Measurements from ENCODE around the gene TNPO2. TPM values are rescaled to one million over a fixed set of nuclear protein-coding genes. Genes with fewer than 3 reads are reported as not detected.

The TNPO2 gene
- total RNA-seq, 2 donors from 2014 or later, result 106 to 113 TPM

GRCh38 chr19:12676928-12677327, 46.8 kb downstream of the TNPO2 start:
- TF ChIP-seq, protein P1, sequence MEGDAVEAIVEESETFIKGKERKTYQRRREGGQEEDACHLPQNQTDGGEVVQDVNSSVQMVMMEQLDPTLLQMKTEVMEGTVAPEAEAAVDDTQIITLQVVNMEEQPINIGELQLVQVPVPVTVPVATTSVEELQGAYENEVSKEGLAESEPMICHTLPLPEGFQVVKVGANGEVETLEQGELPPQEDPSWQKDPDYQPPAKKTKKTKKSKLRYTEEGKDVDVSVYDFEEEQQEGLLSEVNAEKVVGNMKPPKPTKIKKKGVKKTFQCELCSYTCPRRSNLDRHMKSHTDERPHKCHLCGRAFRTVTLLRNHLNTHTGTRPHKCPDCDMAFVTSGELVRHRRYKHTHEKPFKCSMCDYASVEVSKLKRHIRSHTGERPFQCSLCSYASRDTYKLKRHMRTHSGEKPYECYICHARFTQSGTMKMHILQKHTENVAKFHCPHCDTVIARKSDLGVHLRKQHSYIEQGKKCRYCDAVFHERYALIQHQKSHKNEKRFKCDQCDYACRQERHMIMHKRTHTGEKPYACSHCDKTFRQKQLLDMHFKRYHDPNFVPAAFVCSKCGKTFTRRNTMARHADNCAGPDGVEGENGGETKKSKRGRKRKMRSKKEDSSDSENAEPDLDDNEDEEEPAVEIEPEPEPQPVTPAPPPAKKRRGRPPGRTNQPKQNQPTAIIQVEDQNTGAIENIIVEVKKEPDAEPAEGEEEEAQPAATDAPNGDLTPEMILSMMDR (conservative IDR thresholded peaks at IDR 0.05), result no peak
- Histone ChIP-seq H3K9ac (ENCODE audit: extremely low read depth, low read length, poor library complexity, severe bottlenecking) (no peak overlapping the region), H3K27me3 (ENCODE audit: control insufficient read depth, insufficient read depth, low read length, poor library complexity, severe bottlenecking) (no peaks in the 10 kb centered on the region), H3K4me3 (ENCODE audit: low read length) (no peak overlapping the region), H3K9me3 (ENCODE audit: control insufficient read depth, low read length) (no peaks in the 10 kb centered on the region), H3K36me3 (ENCODE audit: control insufficient read depth, insufficient read depth, low read length) (peaks cover 73% of the 10 kb centered on the region), H3K27ac (ENCODE audit: low read depth, low read length) (no peak overlapping the region), H3K4me1 (ENCODE audit: control insufficient read depth, insufficient read depth, low read length) (no peaks in the 10 kb centered on the region)
- H3K4me1 Mint-ChIP-seq, result peaks cover 4% of the 10 kb centered on the region
- 96 to 100% methylated on average over 1 to 12 of the region's 12 CpGs for WGBS, 2 experiments (ENCODE audit: insufficient coverage in 1 of 2, insufficient read length in 1 of 2)
- no peak overlapping the region for H3K27ac Mint-ChIP-seq
- H3K27me3 Mint-ChIP-seq (ENCODE audit: insufficient read depth), result no peaks in the 10 kb centered on the region
- H3K4me3 Mint-ChIP-seq, result no peak overlapping the region
- no peaks in the 10 kb centered on the region for H3K9me3 Mint-ChIP-seq
- no peak for DNase-seq
- peaks cover 72% of the 10 kb centered on the region for H3K36me3 Mint-ChIP-seq (ENCODE audit: low read depth)

GRCh38 chr19:12676384-12676792, 47.3 kb downstream of the TNPO2 start:
- Mint-ChIP-seq H3K36me3 (ENCODE audit: low read depth) (peaks cover 74% of the 10 kb centered on the region), H3K9me3 (no peaks in the 10 kb centered on the region), H3K27ac (peak overlapping the region; percentile 67), H3K4me3 (no peak overlapping the region), H3K27me3 (ENCODE audit: insufficient read depth) (no peaks in the 10 kb centered on the region), H3K4me1 (peaks cover 4% of the 10 kb centered on the region)
- TF ChIP-seq, protein P1 (conservative IDR thresholded peaks at IDR 0.05), result peak; percentile 92
- H3K27ac ChIP-seq (ENCODE audit: low read depth, low read length), result no peak overlapping the region
- WGBS, 2 experiments (ENCODE audit: insufficient coverage in 1 of 2, insufficient read length in 1 of 2), result 0 to 34% methylated on average over 1 to 4 of the region's 4 CpGs
- no peak overlapping the region for H3K4me3 ChIP-seq (ENCODE audit: low read length)
- H3K27me3 ChIP-seq (ENCODE audit: control insufficient read depth, insufficient read depth, low read length, poor library complexity, severe bottlenecking), result no peaks in the 10 kb centered on the region
- no peak overlapping the region for H3K9ac ChIP-seq (ENCODE audit: extremely low read depth, low read length, poor library complexity, severe bottlenecking)
- H3K36me3 ChIP-seq (ENCODE audit: control insufficient read depth, insufficient read depth, low read length), result peaks cover 77% of the 10 kb centered on the region
- H3K9me3 ChIP-seq (ENCODE audit: control insufficient read depth, low read length), result no peaks in the 10 kb centered on the region
- peak; percentile 99 for DNase-seq
- no peaks in the 10 kb centered on the region for H3K4me1 ChIP-seq (ENCODE audit: control insufficient read depth, insufficient read depth, low read length)

DNA sequence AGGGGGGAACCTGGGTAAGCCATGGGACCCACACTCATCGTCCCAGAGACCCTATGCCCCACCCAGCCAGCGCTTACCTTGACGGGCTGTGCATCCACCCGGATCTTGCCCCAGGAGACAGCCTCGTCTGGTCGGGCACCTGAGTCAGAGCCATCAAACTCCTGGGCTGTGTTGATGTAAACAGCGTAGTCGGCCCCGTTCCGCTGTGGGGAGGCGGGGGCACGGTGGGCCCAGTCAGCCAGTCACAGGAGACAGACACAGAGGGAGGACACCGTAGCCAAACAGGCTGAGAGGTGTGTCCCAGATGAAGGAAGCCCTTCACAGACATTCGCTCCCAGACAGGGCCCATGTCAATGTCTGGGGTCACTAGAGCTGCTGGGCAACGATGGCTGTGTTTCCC, 47.8 kb downstream of the TNPO2 start:
- no peak overlapping the region for H3K27ac ChIP-seq (ENCODE audit: low read depth, low read length)
- 92 to 95% methylated on average over 13 to 15 of the region's 15 CpGs for WGBS, 2 experiments (ENCODE audit: insufficient coverage in 1 of 2, insufficient read length in 1 of 2)
- Mint-ChIP-seq H3K4me1 (peaks cover 1% of the 10 kb centered on the region), H3K27ac (peak overlapping the region; percentile 67), H3K27me3 (ENCODE audit: insufficient read depth) (no peaks in the 10 kb centered on the region), H3K36me3 (ENCODE audit: low read depth) (peaks cover 72% of the 10 kb centered on the region), H3K4me3 (no peak overlapping the region), H3K9me3 (no peaks in the 10 kb centered on the region)
- no peaks in the 10 kb centered on the region for H3K27me3 ChIP-seq (ENCODE audit: control insufficient read depth, insufficient read depth, low read length, poor library complexity, severe bottlenecking)
- TF ChIP-seq, protein P1 (conservative IDR thresholded peaks at IDR 0.05), result no peak
- H3K9ac ChIP-seq (ENCODE audit: extremely low read depth, low read length, poor library complexity, severe bottlenecking), result no peak overlapping the region
- H3K4me1 ChIP-seq (ENCODE audit: control insufficient read depth, insufficient read depth, low read length), result no peaks in the 10 kb centered on the region
- no peaks in the 10 kb centered on the region for H3K9me3 ChIP-seq (ENCODE audit: control insufficient read depth, low read length)
- H3K4me3 ChIP-seq (ENCODE audit: low read length), result no peak overlapping the region
- H3K36me3 ChIP-seq (ENCODE audit: control insufficient read depth, insufficient read depth, low read length), result peaks cover 77% of the 10 kb centered on the region
- no peak for DNase-seq

Measured in endodermal cell (in vitro differentiated cells).